GM21825 (cell line): ENCODE data around the gene ENTR1.
A peak's percentile ranks its signal among the peaks of the same experiment; 100 is the strongest.

Experiments used
- ATAC-seq: cut with Tn5 transposase; IDR thresholded peaks from one replicate; pipeline ENCODE4 v1.9.1; 2021; ENCODE audit warnings: mild to moderate bottlenecking, moderate library complexity; ENCODE audit not compliant: unreplicated experiment

Gene ENTR1, protein sequence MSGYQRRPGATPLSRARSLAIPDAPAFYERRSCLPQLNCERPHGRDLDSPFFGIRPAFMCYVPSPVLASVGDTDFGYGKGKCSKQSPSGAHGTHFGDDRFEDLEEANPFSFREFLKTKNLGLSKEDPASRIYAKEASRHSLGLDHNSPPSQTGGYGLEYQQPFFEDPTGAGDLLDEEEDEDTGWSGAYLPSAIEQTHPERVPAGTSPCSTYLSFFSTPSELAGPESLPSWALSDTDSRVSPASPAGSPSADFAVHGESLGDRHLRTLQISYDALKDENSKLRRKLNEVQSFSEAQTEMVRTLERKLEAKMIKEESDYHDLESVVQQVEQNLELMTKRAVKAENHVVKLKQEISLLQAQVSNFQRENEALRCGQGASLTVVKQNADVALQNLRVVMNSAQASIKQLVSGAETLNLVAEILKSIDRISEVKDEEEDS

DNA sequence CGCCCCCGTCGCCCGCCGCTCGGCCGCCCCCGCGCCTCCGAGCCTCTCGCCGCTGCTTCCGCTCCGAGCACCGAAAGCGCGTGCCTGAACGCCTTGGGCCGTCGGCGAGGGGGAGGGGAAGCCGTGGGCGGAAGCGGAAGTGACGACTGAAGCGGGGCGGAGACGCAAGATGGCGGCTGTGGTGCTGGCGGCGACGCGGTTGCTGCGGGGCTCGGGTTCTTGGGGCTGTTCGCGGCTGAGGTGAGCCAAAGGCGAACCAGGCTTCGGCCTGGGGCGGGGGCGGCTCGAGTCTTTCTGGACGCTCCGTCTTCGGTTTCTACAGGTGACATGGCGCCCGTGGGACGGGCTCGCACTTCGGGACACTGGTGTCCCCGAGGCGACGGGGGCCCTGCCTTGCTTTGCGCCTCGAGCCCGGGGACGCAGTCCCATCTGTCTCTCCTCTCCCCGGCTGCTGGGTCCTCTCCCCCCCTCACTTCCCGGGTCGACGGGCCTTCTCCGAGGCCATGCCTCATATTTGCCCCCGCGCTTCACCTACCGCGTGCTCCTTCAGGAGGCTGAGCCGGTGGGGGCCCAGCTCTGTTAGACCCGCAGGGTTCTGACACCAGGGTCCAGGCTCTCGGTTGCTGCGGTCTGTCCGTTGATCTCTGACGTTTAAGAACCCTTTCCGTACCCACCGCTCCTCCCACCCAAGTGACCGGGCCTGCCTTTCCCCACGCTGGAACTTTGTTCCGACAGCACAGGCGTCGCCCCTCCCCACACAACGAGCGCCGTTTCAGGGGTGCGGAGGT, at the start of gene ENTR1, which contains the start of gene PMPCA:
TSS of gene ENTR1 (minus strand) at position 115 of the 788 bp plus-strand sequence. CDS start 217 bp downstream, outside the sequence.
TSS of gene PMPCA (plus strand) at position 159 of the 788 bp plus-strand sequence. CDS start at position 170, 11 bp downstream.
- peak; percentile 75 for ATAC-seq

DNA sequence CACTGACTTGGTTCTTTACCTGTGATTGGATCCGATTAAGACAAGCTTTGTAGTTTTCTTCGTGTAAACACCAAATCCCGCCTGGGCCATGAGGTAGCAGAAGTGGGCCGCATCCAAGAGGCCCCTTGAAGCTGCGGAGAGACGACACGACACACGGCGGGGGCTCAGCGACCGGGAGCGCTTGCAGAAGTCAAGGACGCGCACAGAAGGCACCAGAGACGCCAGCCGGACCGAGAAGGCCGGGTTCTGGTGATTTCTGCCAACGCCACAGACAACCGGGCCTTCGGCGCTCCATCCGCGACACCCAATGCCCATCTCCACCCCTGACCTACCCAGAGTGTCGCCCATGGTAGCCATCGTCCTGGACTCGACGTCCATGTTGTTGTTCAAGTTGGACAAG, 49.0 kb upstream of the ENTR1 start:
- no peak for ATAC-seq

DNA sequence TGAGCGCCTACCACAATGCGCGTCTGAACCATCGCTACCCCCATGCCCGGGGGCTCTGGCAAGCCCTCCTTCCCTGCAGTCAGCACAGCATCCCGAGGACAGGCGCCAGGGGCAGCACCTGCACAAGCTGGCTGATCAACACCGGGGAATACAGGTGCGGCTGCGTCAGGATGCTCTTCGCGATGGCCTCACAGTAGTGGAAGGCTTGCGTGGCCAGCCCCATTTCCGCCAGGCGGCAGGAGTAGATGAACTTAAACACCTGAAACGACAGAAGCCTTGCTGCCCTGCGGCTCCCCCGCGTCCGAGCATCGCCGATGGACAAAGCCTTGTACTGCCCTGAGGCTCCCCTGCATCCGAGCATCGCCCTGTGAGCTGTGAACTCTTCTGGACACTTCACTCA, 46.9 kb upstream of the ENTR1 start:
- no peak for ATAC-seq

DNA sequence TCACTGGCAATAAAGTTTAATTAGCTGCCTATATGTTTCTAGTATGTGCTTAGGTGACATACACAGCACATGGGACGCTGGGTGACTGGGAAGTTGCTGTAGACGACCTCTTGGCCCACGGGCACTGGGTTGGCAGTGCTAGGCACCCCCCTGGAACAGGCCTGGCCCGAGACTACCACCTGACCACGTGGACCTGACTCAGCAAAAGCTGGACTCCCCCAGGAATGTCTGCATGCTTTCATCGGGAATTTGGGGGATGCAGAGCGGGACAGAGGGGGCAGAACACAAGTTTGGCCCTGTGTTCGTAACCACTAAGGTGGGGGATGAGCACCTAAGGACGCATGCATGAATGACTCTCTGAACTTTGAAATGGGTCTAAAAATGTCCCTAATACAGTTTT, 45.8 kb upstream of the ENTR1 start:
- no peak for ATAC-seq

DNA sequence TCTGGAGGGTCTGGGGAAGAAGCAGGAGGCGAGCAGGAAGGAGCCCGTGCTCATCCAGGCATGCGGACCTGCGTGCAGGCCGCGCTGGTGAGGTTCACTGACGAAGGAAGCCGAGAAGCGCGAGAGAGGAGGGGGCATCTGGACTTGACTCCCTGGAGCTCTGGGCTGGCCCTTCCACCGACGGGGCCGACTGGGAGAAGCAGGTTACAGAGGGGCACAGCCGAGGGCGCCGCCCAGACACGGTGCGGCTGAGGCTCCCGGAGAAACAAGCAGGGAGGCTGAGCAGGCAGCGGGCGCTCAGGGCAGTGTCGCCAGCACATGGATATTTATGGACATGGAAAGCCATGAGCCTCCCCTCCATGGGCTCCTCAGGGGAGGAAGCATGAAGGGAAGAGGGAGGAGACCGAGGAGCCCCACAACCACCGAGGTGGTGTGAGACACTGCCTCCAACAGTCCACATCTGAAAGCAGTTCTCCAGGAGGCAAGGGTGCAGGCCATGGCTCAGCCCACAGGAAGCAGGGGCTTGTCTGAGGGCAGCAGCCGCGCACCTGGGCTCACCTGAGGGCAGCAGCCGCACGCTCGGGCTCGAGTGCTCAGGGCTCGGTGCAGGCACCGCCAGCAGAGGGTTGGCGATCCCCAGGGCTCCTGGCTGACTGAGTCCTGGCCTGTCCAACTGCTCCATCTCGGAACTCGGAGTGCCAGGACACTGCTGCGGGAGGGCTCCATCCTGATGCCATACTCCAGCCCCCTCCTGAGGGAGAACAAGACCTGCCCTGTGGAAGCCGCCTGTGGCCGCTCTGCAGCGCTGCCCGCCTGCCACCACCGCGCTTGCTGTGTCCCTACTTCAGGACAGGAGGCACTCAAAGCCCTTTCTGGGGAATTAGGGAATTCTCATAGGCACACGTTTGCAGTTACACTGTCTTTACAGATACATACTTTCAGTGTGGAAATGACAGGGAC, 44.9 kb upstream of the ENTR1 start:
- no peak for ATAC-seq

DNA sequence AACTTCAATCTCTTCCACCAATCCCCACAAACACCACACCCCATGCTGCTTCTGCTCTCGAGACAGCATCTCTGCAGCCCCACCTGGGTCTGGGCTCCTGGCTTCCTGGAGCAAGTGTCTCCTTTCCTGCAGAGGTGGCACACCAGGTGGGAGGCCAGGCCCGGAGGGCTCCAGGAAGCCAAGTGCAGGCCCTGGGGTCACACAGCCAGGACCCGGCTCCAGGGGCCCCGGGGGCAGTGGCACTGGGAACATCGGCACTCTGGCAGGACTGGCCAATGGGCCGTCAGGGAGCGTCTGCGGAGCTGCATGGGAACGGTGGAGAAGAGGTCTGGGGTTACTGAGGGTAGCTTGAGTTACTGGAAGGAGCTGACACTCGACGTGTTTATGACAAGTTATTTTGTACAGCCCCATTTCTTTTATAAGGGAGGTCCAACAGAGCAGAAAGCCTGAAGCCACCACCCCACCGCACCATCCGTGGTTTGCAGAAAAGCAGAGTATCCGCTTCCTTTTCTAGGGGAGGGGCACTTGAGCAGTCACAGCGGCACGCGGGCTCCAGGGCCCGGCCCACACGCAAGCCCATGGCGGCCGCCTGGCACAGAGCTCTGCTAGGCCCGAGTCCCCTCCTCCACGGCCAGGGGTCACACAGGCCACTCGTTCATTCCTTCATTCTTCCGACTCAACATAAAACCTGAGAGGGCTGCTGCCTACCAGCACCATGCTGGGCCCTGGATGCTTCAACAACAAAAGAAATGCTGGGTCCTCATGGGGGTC, 43.8 kb upstream of the ENTR1 start:
- ATAC-seq = no peak

DNA sequence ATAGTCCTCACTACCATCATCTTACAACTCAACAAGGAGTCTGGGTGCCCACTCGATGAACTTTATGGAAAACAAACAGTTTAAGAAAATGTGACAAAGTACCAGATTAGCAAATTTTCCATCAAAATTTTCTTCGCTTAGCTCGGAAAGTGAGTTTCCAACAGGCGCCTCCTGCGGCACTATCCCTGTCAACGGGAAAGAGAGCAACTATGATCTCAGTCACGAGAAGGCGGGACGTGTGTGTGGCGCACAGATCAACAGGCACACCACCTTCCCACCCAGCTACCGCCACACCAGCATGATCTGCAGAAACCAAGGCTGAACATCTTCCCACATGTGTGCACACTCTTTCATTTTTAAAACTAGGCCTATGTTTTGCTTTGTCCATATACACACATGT, 42.9 kb upstream of the ENTR1 start:
- ATAC-seq = no peak

DNA sequence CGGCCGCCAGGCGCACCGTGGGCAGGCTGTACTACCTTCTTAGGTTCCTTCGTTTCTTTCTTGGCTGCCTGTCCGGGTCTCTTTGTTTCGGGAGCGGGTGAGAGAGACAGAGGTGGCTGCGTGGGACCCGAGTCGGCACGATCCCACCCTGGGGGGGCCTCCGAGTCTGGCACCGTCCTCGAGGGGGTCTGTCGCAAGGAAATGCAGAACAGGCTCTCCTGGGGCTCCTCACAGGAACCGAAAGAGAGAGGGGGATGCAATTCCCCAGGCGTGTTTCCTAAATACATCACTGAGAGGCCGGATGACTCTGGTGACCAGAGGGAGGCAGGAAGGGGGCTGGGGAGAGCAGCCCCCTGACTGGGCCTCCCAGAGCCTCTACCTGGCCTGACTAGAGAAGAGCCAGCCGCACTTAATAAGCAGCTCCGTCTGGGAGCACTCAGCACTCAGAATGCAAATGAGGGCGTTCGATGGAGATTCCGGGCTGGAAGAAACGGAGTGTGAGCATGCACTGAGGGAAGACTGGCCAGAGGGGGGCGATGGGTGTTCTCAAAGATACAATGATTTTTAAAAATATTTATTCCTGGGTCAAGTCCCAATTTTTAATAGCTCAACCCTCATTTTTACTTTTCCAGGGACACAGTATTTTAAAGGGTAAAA, 40.9 kb upstream of the ENTR1 start:
- no peak for ATAC-seq

DNA sequence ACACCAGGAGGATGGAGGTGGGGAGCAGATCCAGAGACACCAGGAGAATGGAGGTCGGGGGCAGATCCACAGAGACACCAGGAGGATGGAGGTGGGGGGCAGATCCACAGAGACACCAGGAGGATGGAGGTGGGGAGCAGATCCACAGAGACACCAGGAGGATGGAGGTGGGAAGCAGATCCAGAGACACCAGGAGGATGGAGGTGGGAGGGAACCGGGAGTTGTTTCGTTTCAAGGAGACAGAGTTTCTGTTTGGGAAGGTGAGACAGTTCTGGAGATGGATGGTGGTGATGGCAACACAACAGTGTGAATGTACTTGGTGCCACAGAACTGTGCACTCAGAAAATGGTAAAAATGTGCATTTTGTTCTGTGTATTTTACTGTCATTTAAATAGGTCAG, 38.2 kb upstream of the ENTR1 start:
- ATAC-seq = no peak

DNA sequence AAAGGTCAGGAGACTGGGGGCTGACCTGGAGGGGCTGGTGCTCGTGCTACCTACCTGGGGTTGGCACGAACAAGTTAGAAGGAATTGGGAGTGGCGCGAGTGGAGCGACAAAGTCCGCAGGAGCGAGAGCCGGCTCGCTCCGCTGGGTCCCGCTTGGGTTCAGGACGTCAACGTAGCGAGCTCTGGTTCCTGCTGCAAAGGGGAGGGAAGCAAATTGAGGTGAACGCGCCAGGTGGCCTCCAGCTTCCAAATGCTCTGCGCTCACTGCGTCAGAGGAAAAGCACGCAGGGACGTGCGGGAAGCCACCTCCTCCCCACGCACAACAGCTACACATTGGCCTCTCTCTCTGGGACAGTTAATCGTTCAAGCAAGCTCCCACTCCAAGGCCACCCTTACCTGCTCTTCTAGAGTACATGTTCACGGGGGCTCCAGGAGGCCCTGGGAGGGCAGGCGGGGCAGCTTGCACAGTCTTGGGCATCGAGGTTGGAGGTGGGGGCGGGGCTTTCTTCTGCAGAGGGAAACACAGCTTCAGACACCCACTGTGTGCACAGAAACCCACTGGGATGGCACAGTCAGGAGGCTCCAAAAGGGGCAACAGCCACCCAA, 36.9 kb upstream of the ENTR1 start:
- no peak for ATAC-seq

DNA sequence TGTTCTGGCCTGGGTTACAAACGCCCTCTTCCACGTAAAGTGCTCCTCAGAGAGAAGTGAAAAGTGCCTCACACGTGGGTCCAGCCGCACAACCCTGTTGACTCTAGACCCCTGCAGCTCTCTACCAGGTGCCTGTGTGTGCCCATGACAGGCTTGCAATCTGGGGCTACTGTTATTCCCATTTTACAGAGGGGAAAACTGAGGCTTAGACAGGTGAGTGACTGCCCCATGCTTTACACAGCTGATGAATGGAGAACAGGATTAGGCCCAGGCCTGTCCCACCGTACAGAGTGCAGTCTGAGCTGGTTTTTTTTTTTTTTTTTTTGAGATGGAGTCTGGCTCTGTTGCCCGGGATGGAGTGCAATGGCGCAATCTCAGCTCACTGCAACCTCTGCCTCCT, 35.4 kb upstream of the ENTR1 start:
- no peak for ATAC-seq

DNA sequence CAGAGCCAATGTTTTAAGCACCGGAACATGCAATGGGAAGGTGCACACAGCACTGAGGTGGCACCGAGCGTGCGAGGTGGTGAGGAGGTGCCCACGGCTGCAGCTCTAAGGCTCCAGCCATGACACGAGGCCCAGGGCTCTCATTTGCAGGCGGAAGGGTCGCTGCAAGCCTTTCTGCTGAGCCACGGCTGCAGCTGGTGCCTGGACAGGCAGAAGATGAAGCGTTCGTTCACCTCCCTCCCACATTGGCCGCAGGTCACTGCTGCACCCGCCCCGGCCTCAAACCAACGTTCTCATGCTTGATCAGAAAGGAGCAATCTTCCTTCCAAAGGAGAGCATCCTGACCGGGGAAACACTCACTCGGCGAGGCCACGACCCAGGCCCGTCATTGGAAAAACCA, 33.7 kb upstream of the ENTR1 start:
- ATAC-seq = no peak

DNA sequence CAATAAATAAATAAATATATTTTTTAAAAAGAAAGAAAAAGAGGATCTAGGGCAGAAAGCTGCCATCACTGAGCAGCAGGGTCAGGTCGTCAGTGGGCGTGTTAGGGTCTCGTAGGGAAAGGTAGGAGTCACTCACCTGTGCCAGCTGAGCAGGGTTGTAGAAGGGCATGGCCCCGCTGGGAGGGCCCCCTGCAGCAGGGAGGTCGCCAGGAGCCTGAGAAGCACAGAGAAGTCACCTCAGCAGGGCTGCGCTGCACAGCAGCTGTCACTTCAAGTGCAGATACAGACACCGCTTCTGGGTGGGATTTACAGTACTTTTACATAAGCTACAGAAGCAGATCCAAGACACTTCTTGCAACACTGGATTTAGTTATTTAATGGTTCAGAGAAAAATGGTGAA, 33.3 kb upstream of the ENTR1 start:
- ATAC-seq = no peak

DNA sequence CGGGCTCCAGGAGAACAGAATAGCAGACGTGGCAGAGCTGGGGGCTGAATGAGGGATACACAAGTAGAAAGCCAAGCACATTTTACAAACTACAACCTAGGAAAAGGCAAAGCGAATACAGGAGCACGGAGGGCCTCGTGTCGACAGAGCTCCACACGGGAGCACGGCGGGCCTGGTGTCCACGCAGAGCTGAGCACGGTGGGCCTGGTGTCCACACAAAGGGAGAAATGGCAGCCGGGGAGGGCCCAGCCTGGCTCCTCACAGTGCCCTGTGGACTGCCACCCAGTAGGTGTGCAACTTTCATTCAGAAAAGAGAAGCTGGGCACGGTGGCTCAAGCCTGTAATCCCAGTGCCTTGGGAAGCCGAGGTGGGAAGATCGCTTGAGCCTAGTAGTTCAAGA, 32.7 kb upstream of the ENTR1 start:
- no peak for ATAC-seq

DNA sequence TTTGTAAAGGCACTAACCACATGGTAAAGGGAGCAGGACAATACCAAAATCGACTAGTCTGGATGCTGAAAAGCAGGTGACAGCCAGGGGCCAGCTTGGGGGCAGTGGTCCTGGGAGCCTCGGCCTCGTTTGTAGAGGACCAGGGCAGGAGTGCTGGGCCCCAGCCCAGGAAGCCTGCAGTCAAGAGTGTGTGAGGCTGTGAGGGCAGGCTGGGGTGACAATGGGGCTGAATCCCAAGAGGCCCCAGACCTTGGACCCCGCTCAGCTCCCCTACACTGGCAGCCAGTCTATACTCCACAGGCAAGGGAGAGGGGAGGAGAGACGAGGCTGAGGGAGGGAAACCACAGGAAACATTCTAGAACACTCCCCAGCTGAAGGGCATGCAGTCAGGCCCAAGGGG, 31.9 kb upstream of the ENTR1 start:
- no peak for ATAC-seq

DNA sequence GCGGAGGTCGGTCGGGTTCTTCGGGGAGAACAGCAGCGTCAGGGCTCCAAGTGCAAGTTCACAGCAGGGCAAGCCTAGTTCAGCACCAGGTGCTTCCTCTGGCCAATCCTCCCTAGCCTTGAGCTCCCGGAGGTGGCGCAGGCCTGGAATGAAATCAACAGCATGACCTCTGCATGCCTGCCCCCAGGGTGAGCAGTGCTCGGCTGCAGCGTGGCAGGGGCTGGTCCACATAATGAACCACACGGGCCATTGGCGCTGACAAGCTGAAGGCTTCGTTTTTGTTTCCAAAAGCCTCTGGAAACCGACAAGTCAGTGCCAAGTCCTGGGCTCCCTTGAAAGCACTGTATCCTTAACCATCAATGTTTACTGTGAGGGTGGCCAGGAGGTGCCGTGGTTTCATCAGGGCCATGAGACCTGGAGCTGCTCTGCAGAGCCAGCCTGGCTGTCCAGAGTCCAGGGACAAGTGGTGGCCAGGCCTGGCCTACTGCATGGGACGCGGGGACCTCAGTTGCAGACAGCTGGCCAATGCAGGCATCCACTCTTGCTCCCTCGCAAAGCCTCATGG, 31.3 kb upstream of the ENTR1 start:
- ATAC-seq = no peak

DNA sequence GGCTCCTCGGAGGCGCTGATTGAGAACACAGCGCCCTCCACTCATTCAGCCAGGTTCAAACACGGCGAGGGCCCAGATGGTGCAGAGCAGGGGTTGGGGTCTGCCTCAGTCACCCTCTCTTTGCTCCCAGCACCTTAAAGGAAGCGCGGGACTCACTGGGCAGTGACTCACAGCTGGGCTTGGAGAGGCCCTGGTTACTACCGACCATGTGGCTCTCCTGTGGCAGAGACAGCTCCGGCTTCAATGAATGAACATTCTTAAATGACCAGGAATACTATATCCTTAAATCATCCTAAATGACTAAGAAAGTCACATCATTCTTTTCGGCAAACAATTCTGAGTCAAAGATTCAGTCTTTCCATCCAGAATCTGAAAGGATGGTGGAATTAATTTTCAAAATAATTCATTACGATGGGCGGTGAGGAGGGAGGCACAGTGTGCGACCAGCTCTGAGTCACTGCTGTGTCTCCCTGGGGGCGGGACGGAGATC, 30.8 kb upstream of the ENTR1 start:
- no peak for ATAC-seq

DNA sequence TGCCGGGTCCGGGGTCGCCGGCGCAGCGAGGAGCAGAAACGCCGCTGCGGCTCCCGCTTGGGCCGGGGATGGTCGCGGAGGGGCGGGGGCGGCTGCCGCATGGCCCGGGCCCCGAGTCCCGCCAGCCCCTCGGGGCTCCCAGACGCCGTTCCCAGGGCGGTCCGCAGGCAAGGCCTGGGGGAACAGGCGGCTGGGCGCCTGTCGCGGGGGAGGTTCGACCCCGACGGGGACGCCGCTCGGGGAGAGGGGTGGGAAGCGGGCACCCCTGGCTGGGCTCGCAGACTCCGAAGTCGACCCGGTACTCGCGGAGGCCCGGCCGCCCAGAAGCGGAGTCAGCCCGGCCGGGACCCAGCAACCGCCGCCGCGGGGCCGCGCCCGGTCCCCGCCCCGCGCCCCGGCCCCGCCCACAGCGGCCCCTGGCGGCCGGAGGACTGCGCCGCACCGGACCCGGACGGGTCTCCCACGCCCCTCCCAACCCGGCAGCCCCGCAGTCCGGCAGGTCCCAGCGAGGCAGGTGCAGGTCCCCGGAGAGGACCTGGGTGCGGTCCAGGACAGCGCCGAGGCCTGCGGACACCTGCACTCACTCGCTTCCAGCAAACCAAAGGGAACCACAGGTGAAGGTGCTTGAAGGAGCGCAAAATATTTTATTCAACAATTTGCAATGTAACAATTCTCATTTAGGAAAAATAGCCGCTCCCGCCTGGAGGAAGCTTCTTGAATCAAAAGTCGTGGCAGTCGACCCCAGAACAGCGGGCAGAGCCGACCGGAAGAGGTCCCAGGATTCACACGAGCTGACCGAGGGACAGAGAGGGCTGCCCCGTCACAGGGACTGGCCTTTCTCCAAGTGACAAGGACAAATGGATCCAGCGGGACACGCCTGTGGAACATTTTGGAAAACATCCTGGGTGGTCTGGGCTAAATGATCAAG, 29.3 kb upstream of the ENTR1 start, which contains the start of gene INPP5E:
TSS of gene INPP5E (minus strand) at position 365 of the 928 bp plus-strand sequence. CDS start 426 bp downstream, outside the sequence.
- ATAC-seq = peak; percentile 62
